GM12891 (cell line): ENCODE results near the gene KCNK1.

Experiments
- PAX5 ChIP-seq: IDR thresholded peaks from 2 replicates; pipeline ENCODE4 v1.6.1; 2011; ENCODE audit warnings: low read length, moderate library complexity, mild to moderate bottlenecking; ENCODE audit not compliant: insufficient read depth, severe bottlenecking
- POLR2A ChIP-seq: IDR thresholded peaks from 2 replicates; pipeline ENCODE4 v1.6.1; 2011; ENCODE audit warnings: low read depth, low read length, control low read depth
- POLR2AphosphoS5 ChIP-seq: IDR thresholded peaks from 2 replicates; pipeline ENCODE4 v1.6.1; 2011; ENCODE audit warnings: low read depth, low read length, control low read depth
- SPI1 ChIP-seq: IDR thresholded peaks from 2 replicates; pipeline ENCODE4 v1.6.1; 2011; ENCODE audit warnings: low read depth, low read length, control low read depth
- TAF1 ChIP-seq: IDR thresholded peaks from 2 replicates; pipeline ENCODE4 v1.6.1; 2011; ENCODE audit warnings: low read depth, low read length, control low read depth

DNA sequence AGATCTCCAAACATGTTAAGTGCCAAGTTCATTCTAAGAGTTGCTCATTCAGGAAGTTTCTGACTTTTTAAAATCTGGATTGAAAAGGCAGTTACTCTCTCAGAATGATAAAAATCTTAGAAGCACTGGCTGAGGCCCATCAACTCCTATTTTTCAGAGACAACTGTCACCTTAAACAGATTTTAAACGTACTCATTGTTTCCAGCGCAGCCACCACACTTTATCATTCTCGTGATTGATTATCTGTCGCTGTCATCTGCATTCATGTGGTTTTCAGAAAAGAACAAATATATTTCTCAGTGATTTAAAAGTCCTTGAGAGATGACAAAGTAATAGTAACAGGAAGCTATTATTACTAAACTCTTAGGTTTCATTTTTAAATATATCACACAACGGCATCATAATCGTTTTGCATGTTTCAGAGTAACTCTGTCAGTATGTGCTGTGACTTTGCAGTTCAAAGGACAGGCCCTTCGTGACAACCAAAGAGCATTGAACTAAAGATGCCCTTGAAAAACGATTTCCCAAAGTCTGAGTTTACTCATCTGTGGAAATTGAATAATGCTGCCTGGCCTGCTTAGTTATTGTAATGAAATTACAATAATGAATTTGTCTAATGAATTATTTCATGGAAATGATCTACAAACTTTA lies 14.9 kb upstream of the KCNK1 start:
- TF ChIP-seq POLR2A: no peak
- TF ChIP-seq POLR2AphosphoS5: no peak
- no peak for TF ChIP-seq TAF1
- no peak for TF ChIP-seq SPI1
- no peak for TF ChIP-seq PAX5
